ENCODE results near the gene SHTN1. TPM values are rescaled to one million over a fixed set of nuclear protein-coding genes. Genes with fewer than 3 reads are reported as not detected.

Gene SHTN1
- total and polyA plus RNA-seq, 10 of the 15 experiments (the other 5 are each of a cell fraction or from before 2014, with no cell fraction given): 0.79 to 4.0 (median 2.0) TPM

DNA sequence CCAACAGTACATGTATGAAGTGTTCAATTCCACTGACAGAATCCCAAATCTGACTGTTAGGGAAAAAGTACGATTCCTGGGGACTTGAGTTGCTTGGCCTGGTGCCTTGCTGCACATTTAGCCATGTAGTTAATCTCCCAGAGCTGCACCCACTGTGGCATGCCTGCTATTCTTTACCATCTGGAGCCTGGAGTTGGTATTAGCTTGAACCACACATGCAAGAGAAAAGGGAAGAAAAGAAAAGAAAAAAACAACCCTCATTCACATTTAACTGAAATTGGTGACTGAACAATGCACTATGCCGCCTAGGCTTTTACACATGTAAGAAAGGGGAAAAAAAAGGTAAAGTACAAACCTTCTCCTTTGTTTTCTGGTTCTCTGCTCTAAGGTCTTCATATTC lies 26.1 kb downstream of the SHTN1 start:
- BruUV-seq (replicated peaks): no TSS peak
- intact Hi-C loops (cut with micrococcal nuclease; ENCODE audit: unreplicated experiment): no loop called here
- Histone ChIP-seq H3K9ac (ENCODE audit: control insufficient read depth, insufficient read depth, low read length) (no peak overlapping the region), H3K4me2 (ENCODE audit: control insufficient read depth, insufficient read depth) (no peak overlapping the region), H3K9me3 (replicated peaks; ENCODE audit: control insufficient read depth, insufficient read depth, low read length) (no peaks in the 10 kb centered on the region), H3K79me2 (ENCODE audit: control insufficient read depth, insufficient read depth, low read length) (no peaks in the 10 kb centered on the region), H3K4me1 (ENCODE audit: control insufficient read depth, insufficient read depth, low read length) (no peaks in the 10 kb centered on the region), H3K27me3 (replicated peaks in 1 of 2; ENCODE audit: control insufficient read depth in 2 of 2, insufficient read depth in 2 of 2, low read length in 1 of 2) (no peaks in the 10 kb centered on the region), H4K20me1 (ENCODE audit: control insufficient read depth, insufficient read depth) (no peaks in the 10 kb centered on the region), H3K36me3 (ENCODE audit: control insufficient read depth in 2 of 2, insufficient read depth in 2 of 2, low read length in 1 of 2) (no peaks in the 10 kb centered on the region), H2AFZ (ENCODE audit: control insufficient read depth, low read depth, low read length) (no peak overlapping the region), H3K4me3 (no peak overlapping the region), H3K27ac (ENCODE audit: control insufficient read depth, insufficient read depth) (no peak overlapping the region)
- ChIA-PET RAD21 (ENCODE audit: unreplicated experiment) (no interaction called here), POLR2A (no interaction called here), CTCF (no interaction called here), SMC1A (ENCODE audit: uncharacterized antibody, unreplicated experiment) (no interaction called here)
- WGBS (ENCODE audit: insufficient coverage, insufficient replicate concordance, low lambda C conversion rate, missing lambda C conversion rate): 5% methylated on average over 2 of the region's 2 CpGs
- ATAC-seq (no peak), DNase-seq (ENCODE audit: low read depth, low spot score) (no peak), FAIRE-seq (no peak)
- in situ Hi-C loops (cut with MboI): no loop called here
- no peak for TF ChIP-seq CBX3 (IDR thresholded peaks at IDR 0.05; ENCODE audit: borderline replicate concordance, low read depth)
- TF ChIP-seq SMAD5 (IDR thresholded peaks at IDR 0.05; ENCODE audit: low read depth): no peak
- TF ChIP-seq CHD4 (IDR thresholded peaks at IDR 0.05): no peak
- TF ChIP-seq NBN (IDR thresholded peaks at IDR 0.05): no peak
- no peak for TF ChIP-seq TARDBP (IDR thresholded peaks at IDR 0.05; ENCODE audit: borderline replicate concordance)
- TF ChIP-seq, protein P1, sequence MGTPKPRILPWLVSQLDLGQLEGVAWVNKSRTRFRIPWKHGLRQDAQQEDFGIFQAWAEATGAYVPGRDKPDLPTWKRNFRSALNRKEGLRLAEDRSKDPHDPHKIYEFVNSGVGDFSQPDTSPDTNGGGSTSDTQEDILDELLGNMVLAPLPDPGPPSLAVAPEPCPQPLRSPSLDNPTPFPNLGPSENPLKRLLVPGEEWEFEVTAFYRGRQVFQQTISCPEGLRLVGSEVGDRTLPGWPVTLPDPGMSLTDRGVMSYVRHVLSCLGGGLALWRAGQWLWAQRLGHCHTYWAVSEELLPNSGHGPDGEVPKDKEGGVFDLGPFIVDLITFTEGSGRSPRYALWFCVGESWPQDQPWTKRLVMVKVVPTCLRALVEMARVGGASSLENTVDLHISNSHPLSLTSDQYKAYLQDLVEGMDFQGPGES (IDR thresholded peaks at IDR 0.05): no peak
- TF ChIP-seq PAX8 (IDR thresholded peaks at IDR 0.05): no peak
- TF ChIP-seq ETV6 (conservative IDR thresholded peaks at IDR 0.05 in 1 of 2, IDR thresholded peaks at IDR 0.05 in 1 of 2; ENCODE audit: borderline replicate concordance in 1 of 2, low read depth in 1 of 2): no peak
- TF ChIP-seq POU2F2 (IDR thresholded peaks at IDR 0.05; ENCODE audit: borderline replicate concordance, low read depth, low read length): no peak
- no peak for TF ChIP-seq MTA2 (IDR thresholded peaks at IDR 0.05; ENCODE audit: low read depth)
- TF ChIP-seq, protein P2, sequence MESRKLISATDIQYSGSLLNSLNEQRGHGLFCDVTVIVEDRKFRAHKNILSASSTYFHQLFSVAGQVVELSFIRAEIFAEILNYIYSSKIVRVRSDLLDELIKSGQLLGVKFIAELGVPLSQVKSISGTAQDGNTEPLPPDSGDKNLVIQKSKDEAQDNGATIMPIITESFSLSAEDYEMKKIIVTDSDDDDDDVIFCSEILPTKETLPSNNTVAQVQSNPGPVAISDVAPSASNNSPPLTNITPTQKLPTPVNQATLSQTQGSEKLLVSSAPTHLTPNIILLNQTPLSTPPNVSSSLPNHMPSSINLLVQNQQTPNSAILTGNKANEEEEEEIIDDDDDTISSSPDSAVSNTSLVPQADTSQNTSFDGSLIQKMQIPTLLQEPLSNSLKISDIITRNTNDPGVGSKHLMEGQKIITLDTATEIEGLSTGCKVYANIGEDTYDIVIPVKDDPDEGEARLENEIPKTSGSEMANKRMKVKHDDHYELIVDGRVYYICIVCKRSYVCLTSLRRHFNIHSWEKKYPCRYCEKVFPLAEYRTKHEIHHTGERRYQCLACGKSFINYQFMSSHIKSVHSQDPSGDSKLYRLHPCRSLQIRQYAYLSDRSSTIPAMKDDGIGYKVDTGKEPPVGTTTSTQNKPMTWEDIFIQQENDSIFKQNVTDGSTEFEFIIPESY (IDR thresholded peaks at IDR 0.05): no peak
- no peak for TF ChIP-seq SMC3 (IDR thresholded peaks at IDR 0.05; ENCODE audit: borderline replicate concordance, low read length)
- no peak for TF ChIP-seq MTA3 (IDR thresholded peaks at IDR 0.05; ENCODE audit: borderline replicate concordance, low read length)
- no peak for TF ChIP-seq NFYA (IDR thresholded peaks at IDR 0.05; ENCODE audit: borderline replicate concordance, low read depth, low read length)
- no peak for TF ChIP-seq RAD21 (IDR thresholded peaks at IDR 0.05; ENCODE audit: insufficient read depth, low read depth, low read length)
- TF ChIP-seq TCF3 (IDR thresholded peaks at IDR 0.05; ENCODE audit: borderline replicate concordance, insufficient read depth, low read depth, low read length): no peak
- no peak for TF ChIP-seq SREBF2 (IDR thresholded peaks at IDR 0.05; ENCODE audit: low read length)
- TF ChIP-seq RUNX3 (IDR thresholded peaks at IDR 0.05; ENCODE audit: low read length): no peak

All from GM12878 (cell line).